ENCODE measurements around the gene SYTL1. TPM values are rescaled to one million over a fixed set of nuclear protein-coding genes. Genes with fewer than 3 reads are reported as not detected.

Gene SYTL1
- total RNA-seq, 1 experiment from 2014 or later, result 75.9 TPM

DNA sequence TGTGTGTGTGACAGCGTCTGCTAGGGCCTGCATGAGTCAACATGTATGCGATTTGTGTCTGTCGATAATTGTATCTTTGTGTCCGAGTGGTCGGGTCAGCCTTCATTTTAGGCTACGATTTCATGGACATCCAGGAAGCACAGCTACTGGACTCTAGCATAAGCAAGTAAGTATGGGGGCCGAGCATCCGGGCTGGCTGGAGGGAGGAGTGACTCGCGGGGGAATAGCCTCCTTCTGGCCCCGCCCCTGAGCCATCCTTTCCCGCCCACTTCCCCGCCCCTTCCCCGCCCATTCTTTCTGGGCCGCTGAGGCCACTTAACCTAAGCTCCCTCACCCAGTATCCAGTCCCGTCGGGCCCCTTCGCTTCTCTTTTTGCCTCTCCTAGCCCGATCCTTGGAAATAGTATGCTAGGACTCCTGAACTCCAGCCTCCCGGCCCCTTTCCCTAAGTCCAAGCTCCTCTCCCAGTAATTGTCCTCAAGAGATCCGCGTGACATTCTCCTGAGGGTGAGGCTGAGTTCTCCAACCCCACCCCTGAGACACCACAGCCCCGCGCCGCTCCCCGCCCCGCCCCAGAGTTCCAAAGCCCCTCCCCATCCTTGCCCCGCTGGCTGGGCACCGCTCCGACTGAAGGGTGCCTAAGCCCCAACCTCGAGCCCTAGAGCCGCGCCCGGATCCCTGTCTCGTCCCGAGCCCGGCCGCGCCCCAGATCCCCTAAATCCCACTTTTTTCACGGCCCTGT lies 23.7 kb downstream of the SYTL1 start:
- ChIA-PET CTCF (interaction anchor here (0.5 to 3.3 kb wide), 24 partner anchors 8 to 509 kb away, joined by 3 to 28 read pairs (median 4); partner anchors contain the start of genes CD164L2 and GPR3), POLR2A (interaction anchor here (0.6 to 2.6 kb wide), 18 partner anchors 8 to 366 kb away, joined by 3 to 26 read pairs (median 4); partner anchors contain the start of genes CD164L2, GPR3 and SYTL1), RAD21 (ENCODE audit: low non-redundant PET in 1 of 2, low total read pairs in 2 of 2, uncharacterized antibody in 2 of 2, unreplicated experiment in 2 of 2) (interaction anchor here in 1 of 2 experiments (0.6 kb wide), 1 partner anchor 58 kb away, joined by 7 read pairs; no protein-coding TSS in a partner anchor)
- H3K4me2 ChIP-seq (ENCODE audit: low read length), result peak overlapping the region; percentile 95
- H4K20me1 ChIP-seq (ENCODE audit: insufficient read depth), result no peaks in the 10 kb centered on the region
- peak overlapping the region; percentile 67 to 69 for H3K4me3 ChIP-seq (replicated peaks in 1 of 2; ENCODE audit: low read depth in 1 of 2, low read length in 2 of 2)
- H3K79me2 ChIP-seq (ENCODE audit: insufficient read depth, low read length), result peaks cover 3% of the 10 kb centered on the region; the same call in 1 of the 2 replicates
- peak overlapping the region; percentile 68 for H2AFZ ChIP-seq (ENCODE audit: low read depth, low read length, poor library complexity, severe bottlenecking)
- H3K27me3 ChIP-seq (ENCODE audit: insufficient read depth, low read length), result no peaks in the 10 kb centered on the region
- peak overlapping the region; percentile 100 for H3K27ac ChIP-seq (ENCODE audit: low read depth, low read length)
- H3K9me3 ChIP-seq (ENCODE audit: control insufficient read depth in 1 of 2, insufficient read depth in 1 of 2, low read depth in 1 of 2, low read length in 2 of 2), result no peaks in the 10 kb centered on the region
- peak overlapping the region; percentile 78 for H3K9ac ChIP-seq (ENCODE audit: low read length)
- H3K9me2 ChIP-seq (ENCODE audit: insufficient read depth), result no peaks in the 10 kb centered on the region
- peaks cover 0 to 4% of the 10 kb centered on the region in 2 experiments; a peak in 1 of 4 replicates for H3K36me3 ChIP-seq (ENCODE audit: control insufficient read depth in 1 of 2, insufficient read depth in 2 of 2, low read length in 2 of 2)
- BruUV-seq (replicated peaks), result no TSS peak
- peak; percentile 73 for DNase-seq (ENCODE audit: low read depth, low spot score)
- intact Hi-C loops (cut with micrococcal nuclease), result no loop called here
- TF ChIP-seq POLR2AphosphoS5 (IDR thresholded peaks at IDR 0.05; ENCODE audit: low read depth, low read length) (peak; percentile 68), EGR1 (IDR thresholded peaks at IDR 0.05; ENCODE audit: low read depth) (no peak), MAX (IDR thresholded peaks at IDR 0.05) (no peak), EZH2phosphoT487 (IDR thresholded peaks at IDR 0.05; ENCODE audit: borderline replicate concordance) (no peak), ZNF274 (IDR thresholded peaks at IDR 0.05; ENCODE audit: low read depth, low read length) (no peak), RAD21 (IDR thresholded peaks at IDR 0.05; ENCODE audit: low read depth) (no peak), JUND (IDR thresholded peaks at IDR 0.05) (no peak), YY1 (IDR thresholded peaks at IDR 0.05; ENCODE audit: extremely low read depth, insufficient replicate concordance, low read depth, low read length) (no peak), POLR2A (IDR thresholded peaks at IDR 0.05; ENCODE audit: borderline replicate concordance, extremely low read depth, insufficient read depth, insufficient read length) (peak; percentile 25), EZH2 (IDR thresholded peaks at IDR 0.05) (no peak)
- TF ChIP-seq, protein P1, sequence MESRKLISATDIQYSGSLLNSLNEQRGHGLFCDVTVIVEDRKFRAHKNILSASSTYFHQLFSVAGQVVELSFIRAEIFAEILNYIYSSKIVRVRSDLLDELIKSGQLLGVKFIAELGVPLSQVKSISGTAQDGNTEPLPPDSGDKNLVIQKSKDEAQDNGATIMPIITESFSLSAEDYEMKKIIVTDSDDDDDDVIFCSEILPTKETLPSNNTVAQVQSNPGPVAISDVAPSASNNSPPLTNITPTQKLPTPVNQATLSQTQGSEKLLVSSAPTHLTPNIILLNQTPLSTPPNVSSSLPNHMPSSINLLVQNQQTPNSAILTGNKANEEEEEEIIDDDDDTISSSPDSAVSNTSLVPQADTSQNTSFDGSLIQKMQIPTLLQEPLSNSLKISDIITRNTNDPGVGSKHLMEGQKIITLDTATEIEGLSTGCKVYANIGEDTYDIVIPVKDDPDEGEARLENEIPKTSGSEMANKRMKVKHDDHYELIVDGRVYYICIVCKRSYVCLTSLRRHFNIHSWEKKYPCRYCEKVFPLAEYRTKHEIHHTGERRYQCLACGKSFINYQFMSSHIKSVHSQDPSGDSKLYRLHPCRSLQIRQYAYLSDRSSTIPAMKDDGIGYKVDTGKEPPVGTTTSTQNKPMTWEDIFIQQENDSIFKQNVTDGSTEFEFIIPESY (IDR thresholded peaks at IDR 0.05; ENCODE audit: extremely low read depth, insufficient replicate concordance, low read length), result peak; percentile 14
- peak; percentile 75 for ATAC-seq
- H3K4me1 ChIP-seq (ENCODE audit: control insufficient read depth in 1 of 2, insufficient read depth in 2 of 2, low read length in 2 of 2), result peaks cover 12 to 32% of the 10 kb centered on the region in 2 experiments
